ENCODE results near the gene ZNF444.
A peak's percentile ranks its signal among the peaks of the same experiment; 100 is the strongest.

The ZNF444 gene

GRCh38 chr19:56107626-56108351, 33.3 kb upstream of the ZNF444 start:
- no peak for DNase-seq (ENCODE audit: low spot score)

- no peak for DNase-seq (ENCODE audit: low spot score)
Measured at GRCh38 chr19:56108447-56109195, 32.5 kb upstream of the ZNF444 start.

- no peak for DNase-seq (ENCODE audit: low spot score)
Measured at GRCh38 chr19:56109226-56109625, 31.9 kb upstream of the ZNF444 start.

GRCh38 chr19:56110515-56111448, 30.3 kb upstream of the ZNF444 start:
- no peak for DNase-seq (ENCODE audit: low spot score)

- DNase-seq (ENCODE audit: low spot score) = no peak
Measured at GRCh38 chr19:56111601-56112312, 29.3 kb upstream of the ZNF444 start.

- DNase-seq (ENCODE audit: low spot score) = no peak
Measured at GRCh38 chr19:56112313-56112709, 28.8 kb upstream of the ZNF444 start.

- DNase-seq (ENCODE audit: low spot score) = no peak
Measured at GRCh38 chr19:56113074-56113632, 27.9 kb upstream of the ZNF444 start.

- no peak for DNase-seq (ENCODE audit: low spot score)
Measured at GRCh38 chr19:56114051-56114777, 26.9 kb upstream of the ZNF444 start.

GRCh38 chr19:56114778-56115110, 26.3 kb upstream of the ZNF444 start:
- DNase-seq (ENCODE audit: low spot score) = no peak

- DNase-seq (ENCODE audit: low spot score) = no peak
Measured at GRCh38 chr19:56115490-56115889, 25.6 kb upstream of the ZNF444 start.

- no peak for DNase-seq (ENCODE audit: low spot score)
Measured at GRCh38 chr19:56116606-56117005, 24.5 kb upstream of the ZNF444 start.

- no peak for DNase-seq (ENCODE audit: low spot score)
Measured at GRCh38 chr19:56117376-56117884, 23.7 kb upstream of the ZNF444 start.

- no peak for DNase-seq (ENCODE audit: low spot score)
Measured at GRCh38 chr19:56117889-56118288, 23.2 kb upstream of the ZNF444 start.

GRCh38 chr19:56118666-56119581, 22.2 kb upstream of the ZNF444 start:
- DNase-seq (ENCODE audit: low spot score) = no peak

- peak; percentile 66 for DNase-seq (ENCODE audit: low spot score)
Measured at GRCh38 chr19:56119582-56119978, 21.5 kb upstream of the ZNF444 start.

GRCh38 chr19:56120002-56120370, 21.1 kb upstream of the ZNF444 start:
- no peak for DNase-seq (ENCODE audit: low spot score)

GRCh38 chr19:56120371-56121179, 20.5 kb upstream of the ZNF444 start:
- peak; percentile 93 for DNase-seq (ENCODE audit: low spot score)
